AG20443 (cell line): ENCODE measurements around the gene NKTR.

Experiments used
- DNase-seq: peaks from one replicate; pipeline ENCODE4 v3.0.0; 2012; ENCODE audit warnings: low spot score, mixed read lengths

NKTR gene

DNA sequence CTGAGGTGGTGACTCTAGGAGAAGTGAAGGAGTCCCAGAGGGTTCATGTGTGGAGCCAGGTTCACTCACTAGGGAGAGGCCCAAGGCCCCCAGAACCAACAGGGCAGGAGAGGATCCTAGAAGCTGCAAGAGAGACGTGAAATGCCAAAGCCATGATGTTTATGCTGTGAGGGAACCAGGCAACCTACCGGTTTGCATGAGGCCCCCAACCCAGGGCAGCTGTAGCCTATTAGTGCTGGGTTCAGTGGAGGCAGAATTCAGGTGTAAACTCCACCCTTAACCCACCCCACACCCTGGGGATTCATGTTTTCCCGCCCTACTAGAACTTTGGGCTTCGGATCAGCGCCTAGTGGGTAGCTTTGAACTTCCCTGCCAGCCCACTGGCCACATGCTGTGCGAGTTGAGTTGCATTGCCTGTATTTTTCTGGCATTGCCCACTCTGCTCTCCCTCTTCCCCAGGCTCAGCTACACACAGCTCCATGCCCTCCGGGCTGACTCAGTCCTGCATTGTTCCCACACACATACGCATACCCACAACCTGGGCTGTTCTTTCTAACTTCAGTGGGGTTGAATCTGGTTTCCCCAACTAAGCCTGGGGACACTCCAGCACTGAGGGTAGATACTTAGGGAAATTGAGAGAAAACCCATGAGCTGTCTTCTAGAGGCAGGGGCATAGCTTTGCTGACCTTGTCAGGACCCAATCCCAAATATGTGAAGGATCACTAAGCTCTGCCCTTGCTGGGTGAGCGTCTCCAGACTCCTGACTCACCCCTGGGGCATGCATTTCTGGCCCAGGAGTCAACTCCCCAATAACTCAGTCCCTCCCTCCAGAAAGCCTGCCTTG is 51.0 kb downstream of the NKTR start:
- peak; percentile 82 for DNase-seq

DNA sequence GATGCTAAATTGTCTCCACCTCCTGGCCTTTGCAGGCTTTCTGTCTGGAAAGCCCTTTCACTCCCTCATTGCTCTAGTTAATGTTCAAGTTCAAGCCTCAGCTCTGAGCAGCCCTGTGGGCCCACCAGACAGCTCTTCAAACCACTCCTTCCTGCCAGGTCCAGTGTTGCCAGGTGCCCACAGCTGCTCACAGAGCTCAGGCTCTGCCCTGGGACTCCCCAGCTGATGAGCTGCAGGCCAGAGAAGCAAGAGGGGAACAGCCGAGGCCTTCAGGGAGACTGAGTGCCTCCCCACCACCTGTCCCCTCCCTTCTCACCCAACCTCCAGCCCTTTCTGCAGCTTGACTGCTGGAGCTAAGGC is 51.7 kb downstream of the NKTR start:
- DNase-seq: peak; percentile 7

- DNase-seq: peak; percentile 82
These were observed 52.3 kb downstream of the NKTR start for GRCh38 chr3:42652611-42653302.

DNA sequence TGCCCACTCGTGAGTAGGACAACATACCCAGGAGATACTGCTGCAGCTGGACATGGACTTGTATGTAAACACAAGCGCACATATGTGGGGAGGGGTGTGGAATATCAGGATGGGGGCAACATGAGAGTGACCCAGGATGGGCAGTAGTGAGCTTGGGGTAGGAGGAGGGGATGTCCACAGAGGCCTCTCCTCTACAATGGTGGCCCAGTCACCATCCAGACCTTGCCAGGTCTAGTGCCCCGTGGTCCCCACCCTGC is 52.7 kb downstream of the NKTR start:
- DNase-seq: no peak

- peak; percentile 57 for DNase-seq
These were observed 53.3 kb downstream of the NKTR start, which contains the start of gene ZBTB47 for GRCh38 chr3:42653560-42654330. Gene ZBTB47 (plus strand): TSS chr3:42653697. CDS start chr3:42658356, 4,659 bp downstream.

- peak; percentile 85 for DNase-seq
These were observed 54.1 kb downstream of the NKTR start for GRCh38 chr3:42654331-42655201.

DNA sequence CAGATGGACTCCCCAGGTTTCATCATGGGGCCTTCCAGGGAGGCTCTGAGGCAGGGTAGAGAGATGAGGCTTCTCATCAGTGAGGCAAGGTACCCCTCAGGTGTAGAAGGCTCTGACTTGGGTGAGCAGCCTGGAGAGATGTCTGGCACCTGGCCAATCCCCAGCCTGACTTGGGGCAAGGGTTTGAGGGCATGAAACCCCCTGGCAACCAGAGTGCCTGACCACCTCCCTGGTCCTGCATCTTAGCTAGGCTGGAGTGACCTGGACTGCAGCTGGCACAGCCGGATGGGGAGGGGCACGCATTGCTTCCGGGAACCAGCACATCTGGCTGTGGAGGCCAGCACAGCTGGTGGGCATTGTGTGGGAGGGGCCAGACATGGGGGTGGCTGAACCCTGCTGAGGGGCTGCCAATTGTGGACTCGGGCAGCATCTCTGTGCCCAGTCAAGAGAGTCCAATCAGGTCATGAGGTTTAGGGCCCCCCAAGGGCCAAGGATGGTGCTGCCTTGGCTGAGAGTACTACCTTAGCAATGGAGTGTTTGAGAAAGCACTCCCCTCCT is 54.9 kb downstream of the NKTR start:
- peak; percentile 40 for DNase-seq

DNA sequence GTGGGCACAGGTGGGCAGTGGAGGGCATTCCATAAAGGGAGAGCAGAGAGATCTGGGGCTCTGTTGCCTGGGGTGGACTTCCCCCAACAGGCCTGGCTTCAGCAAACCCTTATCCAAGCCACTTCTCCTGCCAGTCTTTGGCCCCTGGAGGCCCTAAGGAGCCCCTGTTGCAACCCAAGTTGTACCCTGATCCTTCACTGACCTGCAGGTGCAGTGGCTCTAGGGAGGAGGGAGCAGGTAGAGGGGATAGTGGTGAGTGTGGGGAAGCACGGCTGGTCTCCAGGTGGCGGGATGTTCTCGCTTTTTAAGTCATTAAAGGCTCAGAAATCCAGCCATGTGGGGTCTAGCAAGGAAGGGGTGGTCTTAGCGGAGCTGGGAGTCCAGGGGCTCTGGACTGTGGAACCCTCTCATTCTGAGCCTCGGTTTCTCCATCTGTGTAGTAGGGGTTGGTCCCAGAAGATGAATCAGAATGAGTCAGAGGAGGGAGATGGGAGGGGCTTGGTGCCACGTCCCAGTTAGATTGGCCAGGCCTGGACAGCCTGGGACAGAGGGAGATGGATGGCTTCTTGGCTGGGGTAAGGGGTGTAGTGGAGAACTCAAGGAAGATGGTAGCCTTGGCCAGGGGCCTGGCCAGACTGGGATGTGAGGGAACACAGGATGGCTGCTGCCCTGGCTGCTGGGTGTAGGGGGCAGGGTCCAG is 55.6 kb downstream of the NKTR start:
- DNase-seq: peak; percentile 78

DNA sequence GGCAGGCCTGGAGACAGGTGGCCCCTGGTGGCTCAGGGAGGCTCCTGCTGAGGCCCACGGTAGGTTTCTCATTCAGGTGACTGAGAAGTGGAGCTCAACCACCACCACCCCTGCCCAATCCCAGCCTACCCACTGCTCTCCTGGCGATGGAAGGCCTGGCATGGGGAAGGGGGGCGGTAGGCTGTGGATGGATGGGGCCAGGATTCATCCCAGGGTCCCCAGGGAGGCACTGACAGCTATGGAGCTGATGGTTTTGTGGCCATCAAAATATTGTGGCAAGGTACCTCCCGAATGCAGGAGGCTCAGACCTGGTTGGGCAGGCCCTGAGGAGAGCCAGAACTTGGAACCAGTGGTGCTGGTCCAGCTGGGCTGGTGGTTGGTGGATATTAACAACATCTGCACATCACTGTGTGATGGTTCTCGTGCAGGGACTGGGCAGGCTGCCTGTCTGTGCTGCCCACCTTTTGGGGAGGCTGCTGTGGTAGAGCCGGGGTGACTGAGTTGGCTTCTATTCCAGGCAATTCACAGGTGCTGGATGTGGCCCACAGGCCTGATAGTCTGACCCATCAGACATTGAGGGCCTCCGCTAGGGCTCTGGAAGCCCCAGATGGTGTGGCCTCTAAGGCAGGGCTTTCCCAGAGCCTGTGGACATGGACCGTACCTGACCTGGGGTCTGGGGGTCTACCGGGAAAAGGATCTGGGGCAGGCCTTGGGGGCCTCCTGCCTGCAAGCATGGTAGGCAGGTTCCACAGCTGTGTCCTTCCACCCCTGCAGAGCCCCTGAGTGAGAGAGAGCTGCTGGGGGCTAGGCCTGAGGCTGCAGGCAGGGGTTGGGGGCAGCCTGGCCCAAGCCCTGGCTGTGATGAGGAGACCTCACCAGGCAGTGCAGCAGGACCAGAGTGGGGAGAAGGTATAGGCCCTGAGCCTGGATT is 56.5 kb downstream of the NKTR start:
- DNase-seq: no peak

DNA sequence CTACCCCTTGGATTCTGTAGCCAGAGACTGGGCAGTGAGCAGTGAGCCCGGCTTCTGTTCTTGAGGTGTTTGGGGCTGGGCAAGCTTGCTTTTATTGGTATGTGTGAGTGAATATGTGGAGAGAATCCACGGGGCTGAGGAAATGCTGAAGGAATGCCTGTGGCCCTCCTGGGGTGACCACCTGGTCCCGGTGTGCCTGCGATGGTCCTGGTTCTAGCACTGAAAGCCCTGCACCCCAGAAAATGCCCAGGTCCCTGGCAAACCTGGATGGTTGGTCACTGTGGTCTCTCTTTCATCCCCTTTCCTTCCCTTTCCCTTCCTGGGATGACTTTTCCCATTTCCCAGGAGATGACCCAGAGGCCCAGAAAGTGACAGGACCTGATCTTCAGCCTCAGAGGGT is 57.2 kb downstream of the NKTR start:
- no peak for DNase-seq

DNA sequence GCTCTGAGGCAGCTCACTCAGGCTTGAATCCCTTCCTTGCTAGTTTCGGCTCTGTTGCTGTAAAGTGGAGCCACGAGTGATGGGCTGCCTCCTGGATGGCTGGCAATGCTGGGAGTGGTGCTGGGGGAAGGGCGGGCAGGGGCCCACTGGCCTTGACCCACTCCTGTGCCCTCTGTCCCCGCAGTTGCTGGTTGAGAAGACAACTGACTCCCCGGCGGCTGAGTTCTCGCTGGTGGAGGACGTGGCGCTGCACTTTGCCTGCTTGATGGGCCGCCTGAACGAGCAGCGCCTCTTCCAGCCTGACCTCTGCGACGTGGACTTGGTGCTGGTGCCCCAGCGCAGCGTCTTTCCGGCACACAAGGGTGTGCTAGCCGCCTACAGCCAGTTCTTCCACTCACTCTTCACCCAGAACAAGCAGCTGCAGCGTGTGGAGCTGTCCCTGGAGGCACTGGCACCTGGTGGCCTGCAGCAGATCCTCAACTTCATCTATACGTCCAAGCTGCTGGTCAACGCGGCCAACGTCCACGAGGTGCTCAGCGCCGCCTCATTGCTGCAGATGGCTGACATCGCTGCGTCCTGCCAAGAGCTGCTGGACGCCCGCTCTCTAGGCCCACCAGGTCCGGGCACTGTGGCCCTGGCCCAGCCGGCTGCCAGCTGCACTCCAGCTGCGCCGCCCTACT is 57.7 kb downstream of the NKTR start:
- DNase-seq: no peak

DNA sequence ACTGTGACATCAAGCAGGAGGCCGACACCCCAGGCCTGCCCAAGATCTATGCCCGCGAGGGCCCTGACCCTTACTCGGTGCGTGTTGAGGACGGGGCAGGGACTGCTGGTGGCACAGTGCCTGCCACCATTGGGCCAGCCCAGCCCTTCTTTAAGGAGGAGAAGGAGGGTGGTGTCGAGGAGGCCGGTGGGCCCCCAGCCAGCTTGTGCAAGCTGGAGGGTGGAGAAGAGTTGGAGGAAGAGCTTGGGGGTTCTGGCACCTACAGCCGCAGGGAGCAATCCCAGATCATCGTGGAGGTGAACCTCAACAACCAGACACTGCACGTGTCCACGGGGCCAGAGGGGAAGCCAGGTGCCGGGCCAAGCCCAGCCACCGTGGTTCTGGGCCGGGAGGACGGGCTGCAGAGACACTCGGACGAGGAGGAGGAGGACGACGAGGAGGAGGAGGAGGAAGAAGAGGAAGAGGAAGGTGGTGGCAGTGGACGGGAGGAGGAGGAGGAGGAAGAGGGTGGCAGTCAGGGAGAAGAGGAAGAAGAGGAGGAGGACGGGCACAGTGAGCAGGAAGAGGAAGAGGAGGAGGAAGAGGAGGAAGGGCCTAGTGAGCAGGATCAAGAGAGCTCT is 58.4 kb downstream of the NKTR start:
- DNase-seq: no peak

GRCh38 chr3:42659451-42660130 is 59.1 kb downstream of the NKTR start:
- no peak for DNase-seq

DNA sequence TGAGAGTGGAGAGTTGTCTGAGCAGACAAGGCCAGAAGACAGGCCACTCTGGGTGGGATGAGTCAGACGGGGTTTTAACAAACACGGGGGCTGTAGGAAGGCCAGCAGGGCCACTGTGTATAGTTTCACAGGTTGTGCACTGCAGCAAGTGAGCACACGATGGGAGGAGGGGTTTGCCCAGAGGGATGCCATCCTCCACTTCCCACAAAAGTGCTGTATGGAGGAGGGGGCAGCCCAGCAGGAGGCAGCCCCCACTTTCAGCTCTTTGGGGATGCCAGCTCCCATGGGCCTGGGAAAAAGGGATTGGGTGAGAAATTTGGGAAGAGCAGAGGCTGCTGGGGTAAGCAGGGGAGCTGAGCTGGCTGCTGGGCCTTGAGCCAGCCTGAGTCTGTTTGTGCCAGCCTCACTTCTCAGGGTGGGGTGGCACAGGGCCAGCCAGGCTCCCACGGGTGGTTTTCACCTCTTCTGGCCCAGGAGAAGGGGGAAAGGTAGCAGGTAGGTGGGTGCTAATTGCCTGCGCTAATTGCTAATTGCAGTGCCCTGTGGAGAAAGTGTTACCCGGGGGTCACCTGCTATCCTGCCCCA is 59.7 kb downstream of the NKTR start:
- DNase-seq: peak; percentile 9

DNA sequence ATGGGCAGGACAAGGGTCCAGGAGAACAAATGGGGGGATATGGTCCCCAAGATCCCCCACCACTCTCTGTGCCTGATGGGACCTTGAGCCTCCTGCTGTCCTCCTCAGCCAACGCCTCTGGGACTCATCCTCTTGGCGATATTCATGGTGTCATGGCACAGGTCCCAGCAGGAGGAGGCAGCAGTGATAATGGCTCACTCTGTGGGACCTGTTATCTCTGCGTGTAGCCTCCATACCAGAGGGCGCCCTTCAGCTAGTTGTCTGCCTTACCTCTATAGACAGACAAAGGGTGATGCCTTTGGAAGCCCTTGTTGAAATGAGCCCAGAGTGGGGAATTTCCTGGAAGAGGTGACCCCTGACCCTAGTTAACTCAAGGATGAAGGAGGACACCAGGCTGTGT is 60.4 kb downstream of the NKTR start:
- DNase-seq: peak; percentile 11

DNA sequence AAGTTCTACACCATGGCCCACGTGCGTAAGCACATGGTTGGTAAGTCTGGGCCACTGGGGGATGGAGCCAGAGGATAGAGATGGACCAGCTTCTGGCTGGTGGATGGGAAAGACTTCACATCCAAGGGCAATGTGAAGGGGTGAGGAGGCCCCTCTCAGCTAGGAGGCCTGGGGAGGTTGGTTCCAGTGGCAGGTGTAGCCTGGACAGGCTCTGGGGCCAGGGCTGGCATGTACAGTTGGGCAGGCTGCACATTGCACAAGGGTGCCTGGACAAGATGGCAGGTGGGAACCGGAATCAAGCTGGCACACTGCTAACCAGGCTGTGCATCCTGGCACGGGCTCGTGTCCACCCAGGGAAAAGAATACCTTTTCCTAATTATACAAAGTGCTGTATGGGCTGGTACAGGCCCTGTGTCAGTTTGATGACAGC is 61.1 kb downstream of the NKTR start:
- DNase-seq: no peak

- no peak for DNase-seq
These were observed 61.7 kb downstream of the NKTR start for GRCh38 chr3:42662037-42662812.
